NCI-H2227 (cell line): ENCODE results near the gene ACADS.

Source experiments
- DNase-seq: peaks from one replicate; lab custom pipeline; 2025; ENCODE audit not compliant: unreplicated experiment; lab: John Stamatoyannopoulos, UW

The ACADS gene

DNA sequence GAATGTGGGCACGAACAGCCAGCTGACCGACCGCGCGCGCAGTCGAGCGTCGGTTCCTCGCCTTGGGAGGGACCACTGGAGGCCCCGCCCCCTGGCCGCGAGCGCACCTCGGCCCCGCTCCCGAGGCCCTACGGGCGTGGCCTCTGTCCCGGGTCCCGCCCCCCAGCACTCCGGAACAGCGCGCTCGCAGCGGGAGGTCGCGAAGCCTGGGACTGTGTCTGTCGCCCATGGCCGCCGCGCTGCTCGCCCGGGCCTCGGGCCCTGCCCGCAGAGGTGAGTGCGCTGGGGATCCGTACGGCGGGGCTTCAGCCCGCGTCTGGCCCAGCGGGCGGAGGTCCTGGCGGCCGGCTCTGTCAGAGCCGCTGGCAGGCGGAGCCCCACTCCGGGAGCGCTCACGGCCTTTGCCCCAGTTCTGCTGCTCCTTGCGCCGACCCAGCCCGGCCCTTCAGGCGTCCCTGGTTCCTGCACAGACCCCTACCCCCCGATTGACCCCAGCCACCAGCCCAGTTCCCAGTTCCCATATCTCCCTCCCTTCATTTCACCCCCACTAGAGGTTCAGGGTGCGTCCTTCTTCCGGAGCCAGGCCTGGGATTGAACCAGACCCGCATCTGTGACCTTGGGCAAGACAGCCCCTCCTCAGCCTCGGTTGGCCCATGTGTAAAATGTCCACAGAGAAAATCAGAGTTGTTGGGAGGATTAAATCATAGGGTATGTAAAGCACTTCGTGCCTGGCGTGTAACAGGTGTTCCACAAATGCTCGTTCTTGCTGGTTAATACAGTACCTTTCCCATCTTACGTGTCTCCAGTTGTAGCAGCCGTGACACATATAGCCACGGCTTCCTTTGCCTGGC lies at the start of gene ACADS:
Gene ACADS, plus strand, starts transcription at position 168 of the 851 bp plus-strand sequence. Its CDS starts 60 bp downstream, at position 228.
- peak; percentile 93 for DNase-seq

DNA sequence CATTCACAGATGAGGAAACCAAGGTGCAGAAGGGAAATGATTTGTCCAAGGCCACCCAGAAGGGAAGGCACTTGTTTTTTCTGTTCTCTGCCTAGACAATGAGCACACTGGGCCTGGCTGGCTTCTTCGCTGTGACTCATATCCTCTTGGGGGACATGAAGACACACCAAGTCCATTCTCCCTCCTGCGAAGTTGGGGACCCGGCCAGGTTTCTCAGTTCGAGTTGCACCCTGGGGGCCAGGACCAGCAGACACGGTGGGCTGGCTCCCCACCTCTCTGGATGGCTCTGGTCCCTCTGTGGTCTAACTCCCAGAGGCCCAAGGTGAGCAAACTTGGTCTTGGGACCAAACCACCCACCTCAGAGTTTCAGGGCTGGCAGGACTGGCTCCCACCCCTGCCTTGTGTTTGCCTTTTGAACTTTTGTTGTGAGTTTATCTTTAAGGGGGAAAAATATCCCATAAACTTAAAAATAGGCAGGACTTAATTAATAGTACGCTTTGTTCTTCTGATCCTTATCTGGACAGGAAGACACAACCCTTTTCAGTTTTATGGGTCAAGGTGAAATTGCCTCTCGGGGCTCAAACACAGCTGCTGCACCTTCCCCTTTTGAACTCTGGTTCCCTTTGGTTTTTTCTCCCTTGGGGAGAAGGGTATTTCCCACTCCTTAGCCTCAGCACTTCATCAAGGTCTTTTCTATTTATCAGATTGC lies 47.7 kb upstream of the ACADS start:
- DNase-seq = no peak

DNA sequence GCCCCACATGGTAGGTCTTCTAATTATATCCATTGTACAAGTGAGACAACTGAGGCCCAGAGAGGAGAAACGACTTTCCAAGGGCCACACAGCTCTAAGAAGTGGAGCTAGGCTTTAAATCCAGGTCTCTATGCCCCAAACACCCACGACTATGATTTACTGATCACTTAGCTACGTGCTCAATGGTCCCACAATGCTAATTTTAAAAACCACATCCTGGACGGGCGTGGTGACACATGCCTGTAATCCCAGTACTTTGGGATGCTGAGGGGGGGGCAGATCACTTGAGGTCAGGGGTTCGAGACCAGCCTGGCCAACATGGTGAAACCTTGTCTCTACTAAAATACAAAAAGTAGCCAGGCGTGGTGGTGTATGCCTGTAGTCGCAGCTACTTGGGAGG lies 47.1 kb upstream of the ACADS start:
- DNase-seq = no peak

DNA sequence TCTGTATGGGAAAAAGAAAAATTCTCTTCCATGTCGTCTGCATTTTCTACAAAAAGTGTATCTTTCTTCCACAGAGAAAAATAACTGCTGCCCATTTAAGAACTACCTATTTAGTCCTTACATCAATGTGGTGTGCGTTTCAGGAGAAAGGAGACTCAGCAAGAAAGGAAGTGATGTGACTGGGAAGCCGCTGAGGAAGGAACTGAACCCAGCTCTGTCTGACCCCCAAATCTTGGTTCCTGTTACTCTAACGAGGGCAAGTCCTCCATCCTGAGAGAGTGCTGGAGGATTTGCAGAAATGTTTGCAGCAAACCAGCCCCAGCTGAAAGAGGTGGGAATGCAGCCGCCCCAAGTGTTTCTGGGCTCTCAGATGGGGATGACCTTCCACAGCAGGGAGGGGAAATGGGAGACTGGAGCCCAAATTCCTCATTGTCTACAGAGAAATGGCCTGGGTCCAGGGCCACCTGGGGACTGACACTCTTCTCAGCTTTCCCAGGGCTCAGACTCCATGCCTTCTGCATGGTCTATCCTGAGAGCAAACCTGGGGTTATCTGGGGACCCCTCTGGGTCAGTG lies 45.4 kb upstream of the ACADS start:
- DNase-seq = no peak

- DNase-seq = no peak
Observed at GRCh38 chr12:120684523-120684932, 41.1 kb upstream of the ACADS start.

DNA sequence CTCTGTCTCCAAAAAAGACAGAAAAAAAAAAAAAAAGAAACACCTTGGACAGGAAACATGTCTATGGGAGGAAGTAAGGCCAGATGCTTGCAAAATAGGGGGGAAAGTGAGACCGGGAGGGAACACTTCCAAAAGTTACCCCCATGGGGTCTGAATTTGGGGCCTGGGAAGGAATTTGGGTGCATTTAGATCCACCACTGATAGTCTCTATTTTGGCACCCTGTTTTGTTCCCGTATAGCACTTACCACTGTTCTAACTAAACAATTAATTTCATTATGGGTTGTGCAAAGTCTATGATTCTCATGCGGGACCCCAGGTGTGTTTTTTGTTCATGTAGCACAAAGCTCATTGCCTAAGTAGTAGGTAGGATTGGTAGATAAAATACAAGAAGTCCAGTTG lies 40.1 kb upstream of the ACADS start:
- DNase-seq = no peak

DNA sequence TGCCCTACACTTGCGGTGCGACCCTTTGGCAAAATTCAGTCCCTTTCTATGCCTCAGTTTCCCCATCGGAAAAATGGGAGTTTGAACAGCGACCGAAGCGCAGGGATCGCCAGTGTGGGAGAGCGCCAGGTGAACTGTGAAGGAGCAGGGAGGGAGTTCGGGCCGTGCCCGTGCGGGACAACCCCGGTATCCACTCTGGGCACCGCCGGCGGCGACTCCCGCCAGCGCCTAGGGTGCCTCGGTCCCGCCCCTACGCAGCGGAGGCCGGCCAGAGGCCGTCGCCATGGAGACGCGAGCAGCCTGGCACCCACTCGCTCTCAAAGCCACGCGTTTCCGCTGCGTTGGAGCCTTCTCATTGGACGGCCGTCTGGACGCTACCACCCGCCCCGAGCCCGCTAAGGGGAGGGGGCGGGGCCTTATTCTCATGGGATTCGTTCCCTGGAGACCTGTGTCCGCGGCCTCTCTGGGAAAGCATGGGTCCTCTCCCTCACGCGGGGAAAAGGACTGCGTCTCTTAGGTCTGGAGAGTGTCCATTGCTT lies 39.4 kb upstream of the ACADS start:
- DNase-seq = peak; percentile 99

DNA sequence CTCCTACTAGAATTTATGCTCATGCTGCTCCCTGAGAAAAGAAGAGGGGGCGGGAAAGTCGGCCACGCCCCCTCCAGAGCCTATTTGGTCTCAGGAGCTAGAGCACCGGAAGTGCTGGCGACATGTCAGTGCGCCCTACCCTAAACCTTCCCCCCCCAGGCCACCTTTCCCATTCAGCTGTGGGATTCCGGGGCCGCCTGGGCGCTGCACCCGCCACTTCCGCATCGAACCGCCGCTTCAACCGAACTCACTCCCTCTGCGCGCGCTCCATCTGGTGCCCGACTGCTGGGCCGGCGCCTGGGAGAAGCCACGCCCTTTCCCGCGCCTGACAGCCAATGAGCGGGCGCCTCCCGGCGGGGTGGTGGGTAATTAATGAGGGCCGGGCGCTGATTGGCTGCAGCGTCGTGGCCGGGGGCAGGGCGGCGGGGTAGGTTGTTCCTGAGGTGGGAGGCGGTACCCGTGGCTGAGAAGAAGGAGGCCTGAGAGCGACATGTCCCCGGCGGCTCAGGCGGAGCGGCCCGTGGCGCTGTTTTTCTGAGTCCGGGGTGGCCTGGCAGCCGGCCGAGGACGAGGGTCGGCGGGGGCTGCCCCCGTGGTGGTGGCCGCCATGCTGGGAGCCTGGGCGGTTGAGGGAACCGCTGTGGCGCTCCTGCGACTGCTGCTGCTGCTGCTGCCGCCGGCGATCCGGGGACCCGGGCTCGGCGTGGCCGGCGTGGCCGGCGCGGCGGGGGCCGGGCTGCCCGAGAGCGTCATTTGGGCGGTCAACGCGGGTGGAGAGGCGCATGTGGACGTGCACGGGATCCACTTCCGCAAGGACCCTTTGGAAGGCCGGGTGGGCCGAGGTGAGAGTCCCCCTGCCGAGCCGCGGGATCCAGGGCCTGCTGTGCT lies 38.7 kb upstream of the ACADS start, which contains the start of gene MLEC:
Gene MLEC, plus strand, starts transcription at position 460 of the 888 bp plus-strand sequence. Its CDS starts 148 bp downstream, at position 608.
- DNase-seq = peak; percentile 99

GRCh38 chr12:120687578-120688289 lies 37.9 kb upstream of the ACADS start:
- DNase-seq = no peak

DNA sequence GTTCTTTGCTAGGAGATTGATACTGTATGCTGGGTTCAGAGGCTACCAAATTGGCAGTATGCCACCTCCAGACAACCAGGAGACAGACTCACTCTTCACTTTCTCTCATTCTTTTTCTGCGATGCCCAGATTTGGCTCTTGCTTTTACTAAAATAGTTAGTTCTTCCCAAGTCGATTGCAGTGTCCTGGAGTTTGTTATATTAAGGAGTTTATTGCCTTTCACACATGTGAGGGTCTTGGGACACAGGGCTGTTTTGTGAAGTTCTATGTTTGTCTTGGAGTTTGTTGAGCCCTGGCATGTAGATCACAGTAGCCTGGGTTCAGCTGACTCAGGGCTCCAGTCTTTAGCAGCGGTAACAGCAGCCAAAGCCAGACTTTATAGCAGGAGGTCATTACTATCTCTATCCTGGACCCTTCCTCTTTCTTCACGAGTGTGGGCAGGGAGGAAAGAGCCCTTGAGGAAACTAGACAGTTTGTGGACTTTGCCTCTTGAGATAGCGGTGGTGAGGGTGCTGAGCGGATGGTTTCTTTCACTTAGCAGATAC lies 37.0 kb upstream of the ACADS start:
- no peak for DNase-seq

DNA sequence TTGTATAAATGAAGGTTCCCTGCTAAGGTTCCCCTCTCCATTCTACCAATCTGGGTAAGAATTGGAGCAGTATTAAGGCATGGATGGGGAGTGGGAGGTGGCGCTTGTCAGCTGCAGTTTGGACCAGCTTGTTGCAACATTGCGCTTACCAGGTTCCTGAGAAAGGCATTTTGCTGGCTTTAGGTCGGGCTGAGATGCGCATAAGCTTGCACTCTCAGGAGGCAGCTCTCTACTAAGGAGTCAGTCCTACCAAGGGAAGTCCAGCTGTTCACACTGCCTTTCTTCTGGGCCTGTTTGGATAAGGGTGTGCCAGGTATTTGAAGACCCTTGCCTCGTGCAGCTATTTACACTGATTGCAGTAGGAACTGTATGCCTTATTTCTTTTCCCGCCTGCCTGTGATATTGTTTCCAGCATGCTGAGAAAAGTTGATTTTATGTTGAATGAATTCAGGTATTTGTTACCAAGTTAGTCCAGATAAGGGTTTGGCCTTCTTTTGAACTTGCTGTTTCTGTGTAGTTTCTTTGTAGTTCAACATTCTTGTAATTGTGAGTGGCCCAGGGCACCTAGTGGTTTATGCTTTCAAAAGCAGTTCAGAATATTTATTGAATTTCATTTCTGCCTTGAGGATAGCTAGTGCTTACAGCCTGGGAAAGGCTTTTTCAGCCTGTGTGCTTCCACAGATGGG lies 36.1 kb upstream of the ACADS start:
- no peak for DNase-seq

GRCh38 chr12:120690083-120690450 lies 35.6 kb upstream of the ACADS start:
- no peak for DNase-seq

GRCh38 chr12:120690978-120691377 lies 34.6 kb upstream of the ACADS start:
- no peak for DNase-seq

- DNase-seq = no peak
Observed at GRCh38 chr12:120692524-120693033, 33.0 kb upstream of the ACADS start.

DNA sequence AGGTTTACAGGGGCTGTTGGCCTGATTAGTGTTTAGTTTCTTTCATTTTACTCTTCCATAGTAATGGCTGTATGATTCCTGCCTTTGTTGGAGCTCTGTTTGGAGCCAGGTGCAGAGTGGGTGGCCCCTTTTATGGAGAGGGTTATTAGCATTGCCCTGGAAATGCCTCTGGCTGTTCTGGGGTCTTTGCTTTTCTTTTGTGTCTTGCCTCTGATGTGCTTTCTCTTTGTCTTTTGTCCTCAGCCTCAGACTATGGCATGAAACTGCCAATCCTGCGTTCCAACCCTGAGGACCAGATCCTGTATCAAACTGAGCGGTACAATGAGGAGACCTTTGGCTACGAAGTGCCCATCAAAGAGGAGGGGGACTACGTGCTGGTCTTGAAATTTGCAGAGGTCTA lies 31.8 kb upstream of the ACADS start:
- no peak for DNase-seq

DNA sequence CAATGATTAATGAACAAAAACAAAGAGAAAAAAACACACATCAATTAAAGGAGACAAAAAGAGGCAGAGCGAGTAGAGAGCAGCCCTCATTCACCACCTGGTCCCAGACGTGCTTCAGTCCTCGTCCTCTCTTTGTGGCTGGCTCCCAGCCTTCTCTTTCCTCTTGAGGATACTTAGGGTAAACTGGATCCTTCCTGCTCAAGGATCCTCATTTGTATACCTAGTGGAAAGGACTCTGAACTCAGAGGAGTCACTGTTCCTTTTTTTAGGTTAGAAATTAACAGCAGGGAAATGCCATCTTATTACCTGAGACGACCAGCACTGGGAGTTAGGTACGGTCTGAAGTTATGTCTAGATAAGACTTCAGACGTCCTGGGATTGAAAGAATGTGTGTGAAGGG lies 29.0 kb upstream of the ACADS start:
- no peak for DNase-seq

DNA sequence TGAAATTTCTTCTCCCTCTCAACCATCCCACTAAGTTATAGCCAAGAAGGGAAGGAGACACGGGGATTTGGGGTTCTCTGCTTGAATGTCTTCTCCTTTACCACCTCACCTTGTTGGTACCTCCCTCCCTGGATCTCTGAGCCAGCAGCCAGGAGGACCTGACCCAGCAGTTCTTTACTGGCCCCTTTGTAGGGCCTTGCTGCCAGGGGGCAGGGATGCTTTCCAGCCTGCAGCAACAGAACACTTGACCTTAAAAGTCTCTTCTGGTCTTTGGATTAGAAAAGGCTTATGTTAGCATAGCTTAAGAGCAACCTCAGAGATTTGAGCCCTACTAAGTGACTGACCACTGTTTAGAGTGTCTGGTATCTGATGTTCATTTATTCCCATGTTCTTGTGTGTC lies 28.3 kb upstream of the ACADS start:
- no peak for DNase-seq

- no peak for DNase-seq
Observed at GRCh38 chr12:120698665-120699064, 27.0 kb upstream of the ACADS start.

GRCh38 chr12:120699553-120699952 lies 26.1 kb upstream of the ACADS start:
- no peak for DNase-seq
